K562 (cell line): ENCODE results near the gene NCAM2. TPM values are rescaled to one million over a fixed set of nuclear protein-coding genes. Genes with fewer than 3 reads are reported as not detected.
A peak's percentile ranks its signal among the peaks of the same experiment; 100 is the strongest.

Experiments
- ARID1B ChIP-seq: fragments of 450-650 bp; IDR thresholded peaks from 2 replicates; pipeline ENCODE4 v1.6.1; 2016; ENCODE audit warnings: antibody characterized with exemption, mild to moderate bottlenecking, inconsistent platforms
- BHLHE40 ChIP-seq: IDR thresholded peaks from 2 replicates; pipeline ENCODE4 v1.6.1; 2011; ENCODE audit warnings: low read length, improper control_type of control experiment
- CBX5 ChIP-seq: IDR thresholded peaks from 2 replicates; pipeline ENCODE4 v1.6.1; 2014; ENCODE audit warnings: low read depth, borderline replicate concordance
- GTF2E2 ChIP-seq: fragments of 200-800 bp; sonication (Bioruptor generic); IDR thresholded peaks from 2 replicates; pipeline ENCODE4 v1.6.1; 2016; ENCODE audit warnings: missing genetic modification characterization, missing compliant biosample characterization
- HNRNPUL1 ChIP-seq: fragments of 200-400 bp; formaldehyde crosslinking; IDR thresholded peaks from 2 replicates; pipeline ENCODE4 v1.6.1; 2017; ENCODE audit warnings: low read length
- MEF2D ChIP-seq: conservative IDR thresholded peaks from 2 replicates; pipeline ENCODE4 v1.6.1; 2016; ENCODE audit warnings: low read depth, missing genetic modification characterization, missing compliant biosample characterization
- NFATC3 ChIP-seq: fragments of 450-650 bp; IDR thresholded peaks from 2 replicates; pipeline ENCODE4 v1.6.1; 2017; ENCODE audit warnings: mild to moderate bottlenecking
- NRF1 ChIP-seq, 2 experiments: fragments of 450-650 bp; IDR thresholded peaks in 1 of 2; conservative IDR thresholded peaks in 1 of 2; 2 replicates each; pipeline ENCODE4 v1.6.1; 2014; ENCODE audit warnings: mild to moderate bottlenecking in 2 of 2
- RCOR1 ChIP-seq, 2 experiments: IDR thresholded peaks; 2 replicates each; pipeline ENCODE4 v1.6.1; 2012; ENCODE audit warnings: low read depth in 2 of 2, low read length in 2 of 2, borderline replicate concordance in 1 of 2, improper control_type of control experiment in 1 of 2
- SLC30A9 ChIP-seq: fragments of 250-450 bp; sonication (Bioruptor Pico); IDR thresholded peaks from 2 replicates; pipeline ENCODE4 v1.8.0; 2022; ENCODE audit warnings: mild to moderate bottlenecking, moderate library complexity
- TCF7 ChIP-seq: sonication (generic); IDR thresholded peaks from 2 replicates; pipeline ENCODE4 v1.6.1; 2016; ENCODE audit warnings: antibody characterized with exemption, borderline replicate concordance
- ZC3H11A ChIP-seq: IDR thresholded peaks from 2 replicates; pipeline ENCODE4 v1.6.1; 2012; ENCODE audit warnings: low read depth, low read length, improper control_type of control experiment
- ZNF586 ChIP-seq: fragments of 450-650 bp; formaldehyde crosslinking; conservative IDR thresholded peaks from 2 replicates; pipeline ENCODE4 v1.4.0; 2020; ENCODE audit warnings: mild to moderate bottlenecking, moderate library complexity
- polyA plus RNA-seq, 8 experiments: library from polyadenylated mRNA; depleted of rRNA in 4 of 8; stranded (reverse) in 5 of 8; unstranded in 3 of 8; fragments of >200 nt; fragmentation: Nextera tagmentation in 2 of 8; fragmentation: Illumina TruSeq in 1 of 8; extraction: Ambion mirVana in 2 of 8; extraction: Trizol in 1 of 8; gene quantifications; 2 replicates each; pipeline versions ENCODE4 v1.2.1 to v1.2.3, GENCODE V29; 2011 to 2014; ENCODE audit warnings: inconsistent platforms in 1 of 8, missing spikeins in 1 of 8
- total RNA-seq, 7 experiments: library from RNA; depleted of rRNA in 6 of 7; stranded (reverse); fragments of >200 nt in 6 of 7; fragmentation: Illumina TruSeq in 2 of 7; extraction: Trizol in 2 of 7; gene quantifications; 2 replicates each; pipeline versions ENCODE4 v1.2.1 to v1.2.3, GENCODE V29; 2011 to 2021; ENCODE audit warnings: low replicate concordance in 1 of 7
- TF ChIP-seq, protein P1 (sequence below): fragments of 450-650 bp; IDR thresholded peaks from 2 replicates; pipeline ENCODE4 v1.6.1; 2016; ENCODE audit warnings: antibody characterized with exemption
- TF ChIP-seq, protein P2 (sequence below): fragments of 450-650 bp; IDR thresholded peaks from 2 replicates; pipeline ENCODE4 v1.6.1; 2017; ENCODE audit warnings: mild to moderate bottlenecking, moderate library complexity
- TF ChIP-seq, protein P3 (sequence below): fragments of 200-800 bp; sonication (Bioruptor generic); IDR thresholded peaks from 2 replicates; pipeline ENCODE4 v1.6.1; 2017; ENCODE audit warnings: missing genetic modification characterization, missing compliant biosample characterization
- TF ChIP-seq, protein P4 (sequence below): conservative IDR thresholded peaks from 2 replicates; pipeline ENCODE4 v1.6.1; 2011; ENCODE audit warnings: low read depth, mild to moderate bottlenecking, low read length; ENCODE audit not compliant: control insufficient read depth
- TF ChIP-seq, protein P5 (sequence below): fragments of 250-450 bp; sonication (Bioruptor Pico); IDR thresholded peaks from 2 replicates; pipeline ENCODE4 v1.5.0; 2021

NCAM2 gene
- total and polyA plus RNA-seq, 9 of the 15 experiments (the other 6 are each of a cell fraction or from before 2014, with no cell fraction given): 14.0 to 58.2 (median 27.8) TPM

DNA sequence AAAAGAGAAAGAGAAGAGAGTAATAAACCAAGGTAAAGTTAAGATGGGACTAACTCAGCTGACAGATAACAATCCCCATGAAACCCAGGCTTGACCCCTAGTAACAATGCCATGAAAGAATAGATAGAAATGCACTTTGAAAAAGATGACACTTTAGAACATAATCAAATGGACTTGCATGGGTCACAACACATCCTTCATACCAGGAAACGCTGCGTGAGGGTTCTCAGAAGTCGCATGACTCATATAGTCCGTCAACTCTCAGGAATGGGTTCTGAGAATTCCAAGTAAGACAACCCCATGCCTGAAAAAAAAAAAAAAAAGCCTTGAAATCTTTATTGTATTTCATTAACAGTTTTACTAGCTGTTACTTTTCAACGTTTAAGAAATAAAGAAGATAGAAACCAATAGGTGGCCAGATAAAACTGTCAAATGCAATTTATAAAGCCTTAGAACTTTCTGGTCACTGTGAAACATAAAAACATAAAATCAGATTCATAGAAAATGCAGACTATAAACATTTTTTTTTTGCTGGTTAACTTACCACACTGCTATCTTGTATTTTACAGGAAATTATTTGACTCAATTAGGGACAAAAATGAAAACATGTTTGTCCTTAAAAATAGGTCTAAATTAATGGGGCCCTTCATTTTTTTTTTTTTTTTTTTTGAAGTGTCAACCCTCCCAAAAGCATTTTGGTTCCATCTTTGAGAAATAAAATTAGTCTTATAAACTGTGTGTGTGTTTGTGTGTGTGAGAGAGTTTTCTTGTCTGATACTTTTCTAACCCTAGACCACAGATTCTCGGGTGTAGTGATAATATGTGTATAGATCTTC lies 202.1 kb downstream of the NCAM2 start (continued):
- TF ChIP-seq, protein P1, sequence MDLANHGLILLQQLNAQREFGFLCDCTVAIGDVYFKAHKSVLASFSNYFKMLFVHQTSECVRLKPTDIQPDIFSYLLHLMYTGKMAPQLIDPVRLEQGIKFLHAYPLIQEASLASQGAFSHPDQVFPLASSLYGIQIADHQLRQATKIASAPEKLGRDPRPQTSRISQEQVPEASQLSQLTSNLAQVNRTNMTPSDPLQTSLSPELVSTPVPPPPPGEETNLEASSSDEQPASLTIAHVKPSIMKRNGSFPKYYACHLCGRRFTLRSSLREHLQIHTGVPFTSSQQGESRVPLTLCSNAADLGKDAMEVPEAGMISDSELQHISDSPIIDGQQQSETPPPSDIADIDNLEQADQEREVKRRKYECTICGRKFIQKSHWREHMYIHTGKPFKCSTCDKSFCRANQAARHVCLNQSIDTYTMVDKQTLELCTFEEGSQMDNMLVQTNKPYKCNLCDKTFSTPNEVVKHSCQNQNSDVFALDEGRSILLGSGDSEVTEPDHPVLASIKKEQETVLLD: peak; percentile 63; the same call in 1 of the 2 replicates
- TF ChIP-seq ARID1B (peak; percentile 85), CBX5 (no peak), NRF1 (conservative IDR thresholded peaks at IDR 0.05 in 1 of 2, IDR thresholded peaks at IDR 0.05 in 1 of 2) (peak; percentile 38 to 43; a peak in 2 of 4 replicates), ZNF586 (CRISPR knock-in tag) (no peak), NFATC3 (0 out of 2 replicates have a peak, but pooled peaks have one; percentile 77), TCF7 (no peak), GTF2E2 (tag) (no peak), ZC3H11A (no peak), SLC30A9 (no peak), BHLHE40 (peak; percentile 46), RCOR1 (IDR thresholded peaks at IDR 0.05; ENCODE audit: borderline replicate concordance in 1 of 2, low read depth in 2 of 2, low read length in 2 of 2) (no peak), HNRNPUL1 (no peak), MEF2D (tag) (no peak)
- TF ChIP-seq, protein P2, sequence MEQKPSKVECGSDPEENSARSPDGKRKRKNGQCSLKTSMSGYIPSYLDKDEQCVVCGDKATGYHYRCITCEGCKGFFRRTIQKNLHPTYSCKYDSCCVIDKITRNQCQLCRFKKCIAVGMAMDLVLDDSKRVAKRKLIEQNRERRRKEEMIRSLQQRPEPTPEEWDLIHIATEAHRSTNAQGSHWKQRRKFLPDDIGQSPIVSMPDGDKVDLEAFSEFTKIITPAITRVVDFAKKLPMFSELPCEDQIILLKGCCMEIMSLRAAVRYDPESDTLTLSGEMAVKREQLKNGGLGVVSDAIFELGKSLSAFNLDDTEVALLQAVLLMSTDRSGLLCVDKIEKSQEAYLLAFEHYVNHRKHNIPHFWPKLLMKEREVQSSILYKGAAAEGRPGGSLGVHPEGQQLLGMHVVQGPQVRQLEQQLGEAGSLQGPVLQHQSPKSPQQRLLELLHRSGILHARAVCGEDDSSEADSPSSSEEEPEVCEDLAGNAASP: no peak
- TF ChIP-seq, protein P3, sequence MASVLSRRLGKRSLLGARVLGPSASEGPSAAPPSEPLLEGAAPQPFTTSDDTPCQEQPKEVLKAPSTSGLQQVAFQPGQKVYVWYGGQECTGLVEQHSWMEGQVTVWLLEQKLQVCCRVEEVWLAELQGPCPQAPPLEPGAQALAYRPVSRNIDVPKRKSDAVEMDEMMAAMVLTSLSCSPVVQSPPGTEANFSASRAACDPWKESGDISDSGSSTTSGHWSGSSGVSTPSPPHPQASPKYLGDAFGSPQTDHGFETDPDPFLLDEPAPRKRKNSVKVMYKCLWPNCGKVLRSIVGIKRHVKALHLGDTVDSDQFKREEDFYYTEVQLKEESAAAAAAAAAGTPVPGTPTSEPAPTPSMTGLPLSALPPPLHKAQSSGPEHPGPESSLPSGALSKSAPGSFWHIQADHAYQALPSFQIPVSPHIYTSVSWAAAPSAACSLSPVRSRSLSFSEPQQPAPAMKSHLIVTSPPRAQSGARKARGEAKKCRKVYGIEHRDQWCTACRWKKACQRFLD (CRISPR knock-in tag): peak; percentile 78; the same call in 1 of the 2 replicates
- TF ChIP-seq, protein P4, sequence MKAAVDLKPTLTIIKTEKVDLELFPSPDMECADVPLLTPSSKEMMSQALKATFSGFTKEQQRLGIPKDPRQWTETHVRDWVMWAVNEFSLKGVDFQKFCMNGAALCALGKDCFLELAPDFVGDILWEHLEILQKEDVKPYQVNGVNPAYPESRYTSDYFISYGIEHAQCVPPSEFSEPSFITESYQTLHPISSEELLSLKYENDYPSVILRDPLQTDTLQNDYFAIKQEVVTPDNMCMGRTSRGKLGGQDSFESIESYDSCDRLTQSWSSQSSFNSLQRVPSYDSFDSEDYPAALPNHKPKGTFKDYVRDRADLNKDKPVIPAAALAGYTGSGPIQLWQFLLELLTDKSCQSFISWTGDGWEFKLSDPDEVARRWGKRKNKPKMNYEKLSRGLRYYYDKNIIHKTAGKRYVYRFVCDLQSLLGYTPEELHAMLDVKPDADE: no peak
- TF ChIP-seq, protein P5, sequence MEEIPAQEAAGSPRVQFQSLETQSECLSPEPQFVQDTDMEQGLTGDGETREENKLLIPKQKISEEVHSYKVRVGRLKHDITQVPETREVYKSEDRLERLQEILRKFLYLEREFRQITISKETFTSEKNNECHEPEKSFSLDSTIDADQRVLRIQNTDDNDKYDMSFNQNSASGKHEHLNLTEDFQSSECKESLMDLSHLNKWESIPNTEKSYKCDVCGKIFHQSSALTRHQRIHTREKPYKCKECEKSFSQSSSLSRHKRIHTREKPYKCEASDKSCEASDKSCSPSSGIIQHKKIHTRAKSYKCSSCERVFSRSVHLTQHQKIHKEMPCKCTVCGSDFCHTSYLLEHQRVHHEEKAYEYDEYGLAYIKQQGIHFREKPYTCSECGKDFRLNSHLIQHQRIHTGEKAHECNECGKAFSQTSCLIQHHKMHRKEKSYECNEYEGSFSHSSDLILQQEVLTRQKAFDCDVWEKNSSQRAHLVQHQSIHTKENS (CRISPR knock-in tag): no peak
- TF ChIP-seq, all 486 proteins: peak for 82
